CD8-positive, alpha-beta memory T cell (primary cell): ENCODE measurements around the gene TEX10. TPM values are rescaled to one million over a fixed set of nuclear protein-coding genes. Genes with fewer than 3 reads are reported as not detected.

Experiments
- CTCF ChIA-PET: fragments of 350-600 bp; sonication (Branson Sonifier 250); formaldehyde crosslinking; loops from one replicate; lab custom pipeline; 2021; ENCODE audit warnings: antibody characterized with exemption; lab: Charles Lee
- POLR2A ChIA-PET: fragments of 350-600 bp; sonication (Branson Sonifier 250); formaldehyde crosslinking; loops from one replicate; lab custom pipeline; 2021; ENCODE audit warnings: antibody characterized with exemption; lab: Charles Lee
- DNase-seq, 5 donors: peaks; one replicate each; pipeline versions ENCODE4 v3.0.0 to v3.0.0-alpha.2; 2020 to 2022; ENCODE audit warnings: mixed read lengths in 1 of 5
- H3K27ac ChIP-seq: one replicate; pipeline ENCODE4 v1.7.0; 2013; ENCODE audit warnings: low read depth, mild to moderate bottlenecking, low read length, moderate library complexity
- H3K27me3 ChIP-seq: 2 replicates; pipeline ENCODE4 v1.7.0; 2013; ENCODE audit warnings: low read length, mild to moderate bottlenecking; ENCODE audit not compliant: insufficient read depth, poor library complexity, severe bottlenecking
- H3K36me3 ChIP-seq: 2 replicates; pipeline ENCODE4 v1.7.0; 2013; ENCODE audit warnings: mild to moderate bottlenecking, low read length, moderate library complexity; ENCODE audit not compliant: insufficient read depth
- H3K4me1 ChIP-seq: 2 replicates; pipeline ENCODE4 v1.7.0; 2013; ENCODE audit warnings: mild to moderate bottlenecking, low read length, moderate library complexity; ENCODE audit not compliant: insufficient read depth
- H3K4me3 ChIP-seq: 2 replicates; pipeline ENCODE4 v1.7.0; 2013; ENCODE audit warnings: mild to moderate bottlenecking, low read length
- H3K9me3 ChIP-seq: 2 replicates; pipeline ENCODE4 v1.7.0; 2013; ENCODE audit warnings: mild to moderate bottlenecking, low read length
- H3K27ac Mint-ChIP-seq, 8 donors: one replicate each; pipeline ENCODE4 v1.8.0; 2020 to 2021; ENCODE audit warnings: mixed read lengths in 8 of 8, mild to moderate bottlenecking in 6 of 8, inconsistent platforms in 3 of 8, moderate library complexity in 3 of 8
- H3K27me3 Mint-ChIP-seq, 2 donors: one replicate each; pipeline ENCODE4 v1.8.0; 2020 to 2021; ENCODE audit warnings: mixed read lengths in 2 of 2, mild to moderate bottlenecking in 1 of 2, moderate library complexity in 1 of 2
- H3K36me3 Mint-ChIP-seq, 3 donors: one replicate each; pipeline ENCODE4 v1.8.0; 2020 to 2021; ENCODE audit warnings: mixed read lengths in 3 of 3, inconsistent platforms in 1 of 3, mild to moderate bottlenecking in 1 of 3
- H3K4me1 Mint-ChIP-seq, 3 donors: one replicate each; pipeline ENCODE4 v1.8.0; 2020 to 2021; ENCODE audit warnings: mixed read lengths in 3 of 3, inconsistent platforms in 1 of 3, mild to moderate bottlenecking in 1 of 3
- H3K4me3 Mint-ChIP-seq, 7 donors: one replicate each; pipeline ENCODE4 v1.8.0; 2020 to 2021; ENCODE audit warnings: mixed read lengths in 7 of 7, mild to moderate bottlenecking in 6 of 7, moderate library complexity in 4 of 7, inconsistent platforms in 2 of 7
- H3K9me3 Mint-ChIP-seq, 5 donors: one replicate each; pipeline ENCODE4 v1.8.0; 2020 to 2022; ENCODE audit warnings: mixed read lengths in 5 of 5, mild to moderate bottlenecking in 3 of 5, moderate library complexity in 2 of 5, inconsistent platforms in 1 of 5
- polyA plus RNA-seq: library from polyadenylated mRNA; unstranded; fragments of 300-500 nt; fragmentation: Illumina TruSeq; gene quantifications from one replicate; pipeline ENCODE4 v1.2.3, GENCODE V29; 2021
- total RNA-seq, 2 experiments: library from RNA; stranded (reverse); gene quantifications; one replicate each; pipeline ENCODE4 v1.2.3, GENCODE V29; 2021

Gene TEX10
- total and polyA plus RNA-seq, 3 experiments from 2014 or later, result 11.6 to 34.1 (median 31.3) TPM

GRCh38 chr9:100359057-100359456 is 6.3 kb upstream of the TEX10 start:
- ChIA-PET CTCF (no interaction called here), POLR2A (no interaction called here)
- Mint-ChIP-seq H3K4me1 (peaks cover 4 to 10% (median 8%) of the 10 kb centered on the region in 3 donors), H3K36me3 (peaks cover 0 to 17% (median 7%) of the 10 kb centered on the region in 3 donors), H3K27me3 (no peaks in the 10 kb centered on the region), H3K9me3 (peaks cover 0 to 7% (median 2%) of the 10 kb centered on the region in 5 donors), H3K27ac (no peak overlapping the region), H3K4me3 (no peak overlapping the region)
- Histone ChIP-seq H3K9me3 (no peaks in the 10 kb centered on the region), H3K36me3 (no peaks in the 10 kb centered on the region), H3K27me3 (no peaks in the 10 kb centered on the region), H3K4me1 (no peaks in the 10 kb centered on the region), H3K27ac (no peak overlapping the region), H3K4me3 (no peak overlapping the region)
- no peak for DNase-seq

- Histone ChIP-seq H3K9me3 (no peaks in the 10 kb centered on the region), H3K4me1 (peaks cover 9% of the 10 kb centered on the region), H3K36me3 (no peaks in the 10 kb centered on the region), H3K4me3 (no peak overlapping the region), H3K27me3 (no peaks in the 10 kb centered on the region), H3K27ac (no peak overlapping the region)
- Mint-ChIP-seq H3K4me3 (peak overlapping the region in 1 of 7 donors; percentile 72), H3K9me3 (peaks cover 0 to 7% (median 2%) of the 10 kb centered on the region in 5 donors), H3K36me3 (peaks cover 1 to 17% (median 7%) of the 10 kb centered on the region in 3 donors), H3K27ac (no peak overlapping the region), H3K27me3 (no peaks in the 10 kb centered on the region), H3K4me1 (peaks cover 11 to 21% (median 19%) of the 10 kb centered on the region in 3 donors)
- no peak for DNase-seq
- ChIA-PET CTCF (no interaction called here), POLR2A (no interaction called here)
Measured at GRCh38 chr9:100357501-100357900, 4.8 kb upstream of the TEX10 start.

- CTCF ChIA-PET, result interaction anchor here (0.9 kb wide), 1 partner anchor 12 kb away, joined by 3 read pairs; no protein-coding TSS in a partner anchor
- peak overlapping the region in 1 of 8 donors; percentile 75 for H3K27ac Mint-ChIP-seq
- peaks cover 17% of the 10 kb centered on the region for H3K4me1 ChIP-seq
- peaks cover 0 to 7% (median 2%) of the 10 kb centered on the region in 5 donors for H3K9me3 Mint-ChIP-seq
- H3K4me1 Mint-ChIP-seq, result peaks cover 26 to 38% (median 36%) of the 10 kb centered on the region in 3 donors
- no peak overlapping the region for H3K27ac ChIP-seq
- no peak overlapping the region for H3K4me3 ChIP-seq
- POLR2A ChIA-PET, result no interaction called here
- no peaks in the 10 kb centered on the region for H3K27me3 ChIP-seq
- H3K9me3 ChIP-seq, result no peaks in the 10 kb centered on the region
- peaks cover 7 to 17% (median 8%) of the 10 kb centered on the region in 3 donors for H3K36me3 Mint-ChIP-seq
- peak overlapping the region in 1 of 7 donors; percentile 56 for H3K4me3 Mint-ChIP-seq
- no peaks in the 10 kb centered on the region for H3K27me3 Mint-ChIP-seq
- no peak for DNase-seq
- H3K36me3 ChIP-seq, result no peaks in the 10 kb centered on the region
Measured at GRCh38 chr9:100355561-100355960, 2.8 kb upstream of the TEX10 start.

- DNase-seq, result no peak
- CTCF ChIA-PET, result interaction anchor here (1.1 kb wide), 1 partner anchor 32 kb away, joined by 3 read pairs; no protein-coding TSS in a partner anchor
- Histone ChIP-seq H3K9me3 (no peaks in the 10 kb centered on the region), H3K27ac (no peak overlapping the region), H3K36me3 (no peaks in the 10 kb centered on the region), H3K27me3 (no peaks in the 10 kb centered on the region), H3K4me1 (peaks cover 30% of the 10 kb centered on the region), H3K4me3 (no peak overlapping the region)
- POLR2A ChIA-PET, result no interaction called here
- peak overlapping the region; percentile 11 to 89 (median 47) for H3K4me3 Mint-ChIP-seq
- peaks cover 7 to 16% (median 8%) of the 10 kb centered on the region in 3 donors for H3K36me3 Mint-ChIP-seq
- H3K27ac Mint-ChIP-seq, result peak overlapping the region; percentile 25 to 86 (median 70)
- peaks cover 38 to 51% (median 49%) of the 10 kb centered on the region in 3 donors for H3K4me1 Mint-ChIP-seq
- H3K27me3 Mint-ChIP-seq, result no peaks in the 10 kb centered on the region
- H3K9me3 Mint-ChIP-seq, result peaks cover 0 to 7% (median 2%) of the 10 kb centered on the region in 5 donors
Measured at GRCh38 chr9:100354121-100354800, 1.5 kb upstream of the TEX10 start.

GRCh38 chr9:100352201-100352726 is 478 bp downstream of the TEX10 start:
- Mint-ChIP-seq H3K27me3 (no peaks in the 10 kb centered on the region), H3K9me3 (peaks cover 0 to under 1% (median 0%) of the 10 kb centered on the region in 5 donors), H3K27ac (peak overlapping the region; percentile 75 to 94 (median 88)), H3K4me3 (peak overlapping the region; percentile 89 to 97 (median 95)), H3K36me3 (peaks cover under 1 to 15% (median 4%) of the 10 kb centered on the region in 3 donors), H3K4me1 (peaks cover 45 to 69% (median 66%) of the 10 kb centered on the region in 3 donors)
- DNase-seq, result peak in 4 of 5 donors; percentile 3 to 54 (median 6)
- no peaks in the 10 kb centered on the region for H3K36me3 ChIP-seq
- POLR2A ChIA-PET, result interaction anchor here (0.5 kb wide), 3 partner anchors 19 to 404 kb away, joined by 3 to 6 read pairs (median 4); no protein-coding TSS in a partner anchor
- no peaks in the 10 kb centered on the region for H3K9me3 ChIP-seq
- peak overlapping the region; percentile 68 for H3K27ac ChIP-seq
- H3K4me1 ChIP-seq, result peaks cover 34% of the 10 kb centered on the region
- peak overlapping the region; percentile 80 for H3K4me3 ChIP-seq
- CTCF ChIA-PET, result interaction anchor here (1.7 to 3.7 kb wide), 2 partner anchors 27 to 85 kb away, joined by 5 to 13 read pairs; no protein-coding TSS in a partner anchor
- H3K27me3 ChIP-seq, result no peaks in the 10 kb centered on the region

- Histone ChIP-seq H3K36me3 (no peaks in the 10 kb centered on the region), H3K27me3 (no peaks in the 10 kb centered on the region), H3K4me3 (peak overlapping the region; percentile 80), H3K27ac (peak overlapping the region; percentile 68), H3K9me3 (no peaks in the 10 kb centered on the region), H3K4me1 (peaks cover 34% of the 10 kb centered on the region)
- Mint-ChIP-seq H3K4me3 (peak overlapping the region; percentile 89 to 97 (median 95)), H3K27ac (peak overlapping the region; percentile 18 to 94 (median 83)), H3K9me3 (no peaks in the 10 kb centered on the region), H3K4me1 (peaks cover 50 to 75% (median 72%) of the 10 kb centered on the region in 3 donors), H3K27me3 (no peaks in the 10 kb centered on the region), H3K36me3 (peaks cover 0 to 21% (median 4%) of the 10 kb centered on the region in 3 donors)
- DNase-seq, result no peak
- CTCF ChIA-PET, result interaction anchor here (1.0 to 3.7 kb wide), 4 partner anchors 9 to 86 kb away, joined by 3 to 13 read pairs (median 4); no protein-coding TSS in a partner anchor
- POLR2A ChIA-PET, result no interaction called here
Measured at GRCh38 chr9:100351508-100351907, 1.2 kb downstream of the TEX10 start.

- Mint-ChIP-seq H3K36me3 (peaks cover 3 to 33% (median 5%) of the 10 kb centered on the region in 3 donors), H3K4me3 (peak overlapping the region in 6 of 7 donors; percentile 3 to 53 (median 36)), H3K27ac (peak overlapping the region in 4 of 8 donors; percentile 4 to 19 (median 14)), H3K9me3 (no peaks in the 10 kb centered on the region), H3K27me3 (no peaks in the 10 kb centered on the region), H3K4me1 (peaks cover 56 to 86% (median 74%) of the 10 kb centered on the region in 3 donors)
- no peaks in the 10 kb centered on the region for H3K9me3 ChIP-seq
- ChIA-PET CTCF (interaction anchor here (0.8 to 3.7 kb wide), 4 partner anchors 8 to 323 kb away, joined by 3 to 13 read pairs (median 5); no protein-coding TSS in a partner anchor), POLR2A (no interaction called here)
- peaks cover 34% of the 10 kb centered on the region for H3K4me1 ChIP-seq
- peaks cover 4% of the 10 kb centered on the region for H3K36me3 ChIP-seq
- no peak overlapping the region for H3K4me3 ChIP-seq
- H3K27ac ChIP-seq, result no peak overlapping the region
- no peaks in the 10 kb centered on the region for H3K27me3 ChIP-seq
- no peak for DNase-seq
Measured at GRCh38 chr9:100350188-100350587, 2.6 kb downstream of the TEX10 start.
